Stimulated activated CD4-positive, alpha-beta T cell treated with anti-CD3 and anti-CD28 coated beads, TNF-alpha, amount 100 ng/mL, for 4 hours (primary cell): Measurements from ENCODE around the gene PRR14.
A peak's percentile ranks its signal among the peaks of the same experiment; 100 is the strongest.
"Not testable (repeated sequence)": the region's sequence is repeated elsewhere in the genome, so short reads cannot be mapped to it uniquely, and the experiment has no call there.

Experiments used
- DNase-seq, 3 experiments: peaks; one replicate each; pipeline ENCODE4 v3.0.0-alpha.2; 2020; ENCODE audit warnings: low read depth in 3 of 3

The PRR14 gene

GRCh38 chr16:30632454-30632853 is 18.3 kb upstream of the PRR14 start:
- not testable (repeated sequence) for DNase-seq

GRCh38 chr16:30633526-30633925 is 17.2 kb upstream of the PRR14 start:
- no peak for DNase-seq

- DNase-seq: no peak
Measured at GRCh38 chr16:30636599-30636998, 14.2 kb upstream of the PRR14 start.

- not testable (repeated sequence) for DNase-seq
Measured at GRCh38 chr16:30637139-30637538, 13.6 kb upstream of the PRR14 start.

- no peak for DNase-seq
Measured at GRCh38 chr16:30637944-30638343, 12.8 kb upstream of the PRR14 start.

GRCh38 chr16:30641378-30641982 is 9.3 kb upstream of the PRR14 start:
- no peak for DNase-seq

GRCh38 chr16:30644334-30644830 is 6.4 kb upstream of the PRR14 start:
- no peak for DNase-seq

- no peak for DNase-seq
Measured at GRCh38 chr16:30645727-30646126, 5.0 kb upstream of the PRR14 start.

- no peak for DNase-seq
Measured at GRCh38 chr16:30647274-30647571, 3.5 kb upstream of the PRR14 start.

GRCh38 chr16:30649725-30650368 is 913 bp upstream of the PRR14 start:
- peak in 2 of 3 experiments; percentile 20 to 33 for DNase-seq

GRCh38 chr16:30651124-30652004 is 604 bp downstream of the PRR14 start:
- peak; percentile 53 to 66 (median 58) for DNase-seq

- no peak for DNase-seq
Measured at GRCh38 chr16:30652005-30652296, 1.2 kb downstream of the PRR14 start.

GRCh38 chr16:30652718-30653117 is 2.0 kb downstream of the PRR14 start:
- DNase-seq: no peak

GRCh38 chr16:30654856-30655255 is 4.1 kb downstream of the PRR14 start:
- no peak for DNase-seq

- DNase-seq: no peak
Measured at GRCh38 chr16:30655815-30656347, 5.1 kb downstream of the PRR14 start.

- no peak for DNase-seq
Measured at GRCh38 chr16:30656388-30656787, 5.6 kb downstream of the PRR14 start.

- no peak for DNase-seq
Measured at GRCh38 chr16:30656974-30657865, 6.5 kb downstream of the PRR14 start.

- DNase-seq: peak; percentile 100
Measured at GRCh38 chr16:30657866-30658730, 7.3 kb downstream of the PRR14 start, which contains the start of gene FBRS. Gene FBRS (plus strand): TSS chr16:30658431. CDS start chr16:30659519, 1,088 bp downstream.

GRCh38 chr16:30658731-30659506 is 8.2 kb downstream of the PRR14 start:
- DNase-seq: peak; percentile 63 to 94 (median 91)
